Body of pancreas (tissue), 4 donors: Measurements from ENCODE around the gene H3-3A. TPM values are rescaled to one million over a fixed set of nuclear protein-coding genes. Genes with fewer than 3 reads are reported as not detected.
A peak's percentile ranks its signal among the peaks of the same experiment; 100 is the strongest.

ENCODE experiments used
- ATAC-seq: fragments of 150-250 bp; one replicate; pipeline ENCODE4 v1.9.1; 2016
- DNase-seq, 4 donors: peaks; one replicate each; pipeline ENCODE4 v3.0.0-alpha.2; 2019
- H3K27ac ChIP-seq, 4 donors: fragments of 200-600 bp; sonication (generic); 1 replicate in 3 of 4; 2 replicates in 1 of 4; pipeline versions ENCODE4 v1.5.1 to v1.6.1; 2016 to 2019; ENCODE audit warnings: mild to moderate bottlenecking in 1 of 4, mixed read lengths in 1 of 4, moderate library complexity in 1 of 4
- H3K27me3 ChIP-seq, 2 donors: fragments of 200-600 bp; sonication (generic); one replicate each; pipeline ENCODE4 v1.6.0; 2016; ENCODE audit warnings: mild to moderate bottlenecking in 1 of 2
- H3K36me3 ChIP-seq, 2 donors: fragments of 200-600 bp; sonication (generic); replicated peaks in 1 of 2; 2 replicates each; pipeline ENCODE4 v1.5.1; 2016; ENCODE audit warnings: low read depth in 2 of 2; ENCODE audit not compliant: insufficient read depth in 1 of 2
- H3K4me1 ChIP-seq: fragments of 200-600 bp; sonication (generic); one replicate; pipeline ENCODE4 v1.6.0; 2016
- H3K4me3 ChIP-seq, 2 donors: fragments of 200-600 bp; sonication (generic); 1 replicate in 1 of 2; 2 replicates in 1 of 2; pipeline ENCODE4 v1.5.1; 2016 to 2019
- H3K9me3 ChIP-seq, 3 donors: fragments of 200-600 bp; sonication (generic); 1 replicate in 2 of 3; 2 replicates in 1 of 3; pipeline ENCODE4 v1.5.1; 2016
- CTCF ChIP-seq, 7 experiments: fragments of 450-650 bp in 4 of 7; fragments of 200-600 bp in 3 of 7; sonication (generic) in 3 of 7; IDR thresholded peaks; one replicate each; pipeline ENCODE4 v1.5.1; 2016 to 2019; ENCODE audit warnings: antibody characterized with exemption in 7 of 7
- POLR2A ChIP-seq, 3 donors: fragments of 450-650 bp; IDR thresholded peaks; one replicate each; pipeline ENCODE4 v1.6.1; 2016; ENCODE audit warnings: antibody characterized with exemption in 3 of 3, mild to moderate bottlenecking in 2 of 3
- WGBS, 2 donors: methylation state at CpG; one replicate each; pipeline ENCODE4 v1.1.5; 2017; 5-methylcytosine and 5-hydroxymethylcytosine counted together
- intact Hi-C: fragments of 100-400 bp; cut with DNase I; formaldehyde crosslinking; loops from one replicate; pipeline ENCODE4 v1.15.1; 2023
- total RNA-seq, 2 donors: library from RNA; depleted of rRNA; stranded (reverse); fragments of >200 nt; gene quantifications; one replicate each; pipeline ENCODE4 v1.1.0, GENCODE V29; 2016

H3-3A gene
- total RNA-seq, 2 donors from 2014 or later: 163 to 211 TPM

DNA sequence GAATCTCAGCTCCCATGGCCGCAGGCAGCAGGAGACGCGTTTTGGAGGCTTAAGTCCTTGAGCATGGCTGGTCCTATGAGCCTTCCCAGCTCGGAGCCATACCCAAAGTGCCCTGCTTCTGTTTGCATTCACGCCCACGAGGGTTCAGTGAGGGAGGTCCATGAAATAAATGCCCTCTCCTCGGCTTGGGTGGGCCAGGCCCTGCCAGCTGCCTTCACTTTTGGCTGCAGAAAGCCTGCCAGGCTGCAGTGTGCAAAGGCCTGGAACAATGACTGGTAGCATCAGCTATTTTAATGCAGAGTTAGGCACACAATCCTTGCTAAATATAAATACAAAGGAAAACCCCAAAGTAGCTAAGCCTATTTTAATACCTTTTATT, 49.4 kb downstream of the H3-3A start:
- no peaks in the 10 kb centered on the region for H3K27me3 ChIP-seq
- TF ChIP-seq POLR2A (IDR thresholded peaks at IDR 0.05) (no peak), CTCF (IDR thresholded peaks at IDR 0.05) (no peak)
- peak overlapping the region; percentile 87 to 100 (median 100) for H3K27ac ChIP-seq
- intact Hi-C loops: no loop called here
- no peak overlapping the region for H3K4me3 ChIP-seq
- H3K9me3 ChIP-seq: no peaks in the 10 kb centered on the region
- no peak for DNase-seq
- 79 to 81% methylated on average over 4 to 7 of the region's 7 CpGs for WGBS, 2 donors
- no peak for ATAC-seq
- H3K4me1 ChIP-seq: peaks cover 22% of the 10 kb centered on the region
- no peaks in the 10 kb centered on the region for H3K36me3 ChIP-seq

GRCh38 chr1:226112626-226113025, 50.1 kb downstream of the H3-3A start:
- WGBS, 2 donors: 79 to 83% methylated on average over 3 of the region's 3 CpGs
- no peak overlapping the region for H3K4me3 ChIP-seq
- no peak for ATAC-seq
- no peaks in the 10 kb centered on the region for H3K27me3 ChIP-seq
- H3K9me3 ChIP-seq: no peaks in the 10 kb centered on the region
- H3K27ac ChIP-seq: no peak overlapping the region
- intact Hi-C loops: no loop called here
- TF ChIP-seq CTCF (IDR thresholded peaks at IDR 0.05) (no peak), POLR2A (IDR thresholded peaks at IDR 0.05) (no peak)
- peaks cover 22% of the 10 kb centered on the region for H3K4me1 ChIP-seq
- DNase-seq: no peak
- no peaks in the 10 kb centered on the region for H3K36me3 ChIP-seq

GRCh38 chr1:226116673-226117072, 54.2 kb downstream of the H3-3A start:
- no peak for ATAC-seq
- intact Hi-C loops: loop anchor here (5.0 kb wide), 1 partner anchor 49 kb away; no protein-coding TSS in a partner anchor
- no peaks in the 10 kb centered on the region for H3K9me3 ChIP-seq
- H3K27me3 ChIP-seq: no peaks in the 10 kb centered on the region
- no peaks in the 10 kb centered on the region for H3K36me3 ChIP-seq
- peaks cover 8% of the 10 kb centered on the region for H3K4me1 ChIP-seq
- no peak overlapping the region for H3K4me3 ChIP-seq
- no peak for DNase-seq
- WGBS, 2 donors: 37 to 42% methylated on average over 3 of the region's 3 CpGs
- TF ChIP-seq POLR2A (IDR thresholded peaks at IDR 0.05) (no peak), CTCF (IDR thresholded peaks at IDR 0.05) (no peak)
- no peak overlapping the region for H3K27ac ChIP-seq

- TF ChIP-seq POLR2A (IDR thresholded peaks at IDR 0.05): no peak
- no peak for TF ChIP-seq CTCF (IDR thresholded peaks at IDR 0.05)
- H3K27me3 ChIP-seq: no peaks in the 10 kb centered on the region
- no peak for ATAC-seq
- H3K36me3 ChIP-seq: no peaks in the 10 kb centered on the region
- no peak overlapping the region for H3K27ac ChIP-seq
- H3K4me1 ChIP-seq: peaks cover 5% of the 10 kb centered on the region
- intact Hi-C loops: loop anchor here (5.0 kb wide), 1 partner anchor 50 kb away; no protein-coding TSS in a partner anchor
- no peak for DNase-seq
- H3K9me3 ChIP-seq: no peaks in the 10 kb centered on the region
- 76 to 88% methylated on average over 6 of the region's 6 CpGs for WGBS, 2 donors
- no peak overlapping the region for H3K4me3 ChIP-seq
Observed at GRCh38 chr1:226117330-226117729, 54.8 kb downstream of the H3-3A start.

- intact Hi-C loops: loop anchor here (5.0 kb wide), 1 partner anchor 51 kb away; no protein-coding TSS in a partner anchor
- no peaks in the 10 kb centered on the region for H3K36me3 ChIP-seq
- TF ChIP-seq CTCF (IDR thresholded peaks at IDR 0.05) (no peak), POLR2A (IDR thresholded peaks at IDR 0.05) (no peak)
- 89 to 91% methylated on average over 4 of the region's 4 CpGs for WGBS, 2 donors
- H3K4me3 ChIP-seq: no peak overlapping the region
- H3K4me1 ChIP-seq: peaks cover 15% of the 10 kb centered on the region
- H3K9me3 ChIP-seq: no peaks in the 10 kb centered on the region
- DNase-seq (no peak), ATAC-seq (no peak)
- no peaks in the 10 kb centered on the region for H3K27me3 ChIP-seq
- no peak overlapping the region for H3K27ac ChIP-seq
Observed at GRCh38 chr1:226118357-226118756, 55.8 kb downstream of the H3-3A start.
